GM19463 (cell line): ENCODE measurements around the gene CCDC197.
A peak's percentile ranks its signal among the peaks of the same experiment; 100 is the strongest.

Source experiments
- ATAC-seq: cut with Tn5 transposase; IDR thresholded peaks from one replicate; pipeline ENCODE4 v1.9.1; 2021; ENCODE audit warnings: mild to moderate bottlenecking, moderate library complexity; ENCODE audit not compliant: unreplicated experiment

The CCDC197 gene

DNA sequence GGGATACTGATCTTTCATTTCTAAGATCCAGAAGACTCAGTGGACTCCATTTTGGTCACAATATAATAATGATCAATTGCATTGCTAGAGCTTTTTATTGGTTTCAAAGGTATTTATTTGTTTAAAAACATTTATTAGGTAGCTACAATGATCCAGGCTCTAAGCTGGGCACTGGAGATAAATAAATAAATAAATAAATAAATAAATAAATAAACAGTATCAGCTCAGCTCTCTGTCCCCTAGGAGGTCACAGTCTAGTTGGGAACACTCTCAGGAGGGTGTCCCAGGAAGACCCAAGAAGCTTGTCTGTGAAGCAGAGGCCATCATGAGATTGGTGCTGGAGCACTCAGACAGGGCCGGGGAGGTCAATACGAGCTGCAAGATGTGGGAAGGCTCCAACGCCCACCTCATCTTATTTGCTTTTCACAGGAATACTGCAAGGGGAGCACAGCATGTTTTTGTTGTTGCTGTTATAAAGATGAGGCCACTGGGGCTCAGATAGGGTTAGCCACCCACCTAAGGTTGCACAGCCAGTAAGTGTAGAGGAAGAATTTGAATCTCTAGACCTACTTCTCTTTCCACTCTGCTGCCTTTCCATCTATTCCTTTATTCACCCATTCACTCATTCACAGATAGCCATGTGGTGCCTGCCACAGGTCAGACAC lies 36.2 kb upstream of the CCDC197 start:
- no peak for ATAC-seq

DNA sequence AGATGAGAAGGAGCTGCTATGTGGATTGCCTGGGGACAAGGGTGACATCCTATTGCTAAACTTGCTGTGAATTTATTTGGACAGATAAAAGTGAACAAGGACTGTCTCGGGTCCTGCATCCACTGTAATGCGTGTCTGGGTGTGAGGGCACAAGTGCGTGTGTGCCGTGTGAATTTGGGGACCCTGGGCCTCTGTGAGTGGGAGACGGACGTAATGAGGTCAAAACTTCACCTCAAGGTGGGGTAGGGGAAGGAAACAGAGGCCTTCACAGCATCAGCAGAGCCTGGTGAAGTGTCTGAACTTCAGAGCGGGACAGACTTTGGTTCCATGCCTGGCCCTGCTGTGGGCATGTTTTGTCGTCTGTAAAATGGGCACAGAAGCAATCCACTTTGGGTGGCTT lies 35.5 kb upstream of the CCDC197 start:
- ATAC-seq, result no peak

DNA sequence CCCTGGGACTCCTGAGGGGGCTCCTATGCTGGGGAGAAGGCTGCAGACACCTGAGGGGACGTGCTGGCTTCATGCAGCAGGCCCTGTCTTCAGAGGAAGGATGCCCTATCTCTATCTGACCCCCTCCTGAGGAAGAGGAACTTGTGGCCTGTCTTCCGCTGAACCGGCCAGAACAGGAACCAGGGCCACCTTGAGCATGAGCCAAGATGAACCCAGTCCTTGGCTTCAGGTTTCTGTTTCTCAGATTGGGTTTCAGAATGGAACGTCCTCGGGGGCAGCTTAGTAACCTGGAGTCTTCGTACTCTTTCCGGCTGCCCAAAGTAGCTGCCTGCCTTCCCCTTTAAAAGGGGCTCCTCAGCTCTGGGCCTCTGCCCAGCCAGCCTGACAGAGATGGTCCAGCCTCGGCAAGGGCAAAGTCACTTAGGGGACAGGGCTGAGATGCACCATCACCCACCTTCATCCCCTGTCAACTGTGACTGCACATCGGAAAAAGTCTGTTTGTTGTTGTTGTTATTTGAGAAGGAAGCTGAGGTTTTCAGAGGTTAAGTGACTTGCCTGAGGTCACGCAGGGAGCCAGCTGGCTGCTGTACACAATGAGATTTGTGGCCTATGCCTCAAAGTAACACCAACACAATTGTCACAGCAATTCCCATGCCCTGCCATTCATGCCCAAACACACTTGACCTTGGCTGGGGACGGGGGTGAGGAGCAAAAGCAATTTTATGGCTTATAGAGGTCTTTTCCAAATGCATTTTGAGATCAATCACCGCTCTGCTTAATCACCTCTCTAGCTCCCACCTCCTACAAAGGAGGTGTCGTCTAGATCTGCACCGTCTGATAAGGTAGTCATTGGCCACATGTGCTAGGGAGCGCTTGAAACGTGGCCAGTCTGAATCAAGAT lies 34.1 kb upstream of the CCDC197 start:
- peak; percentile 38 for ATAC-seq

DNA sequence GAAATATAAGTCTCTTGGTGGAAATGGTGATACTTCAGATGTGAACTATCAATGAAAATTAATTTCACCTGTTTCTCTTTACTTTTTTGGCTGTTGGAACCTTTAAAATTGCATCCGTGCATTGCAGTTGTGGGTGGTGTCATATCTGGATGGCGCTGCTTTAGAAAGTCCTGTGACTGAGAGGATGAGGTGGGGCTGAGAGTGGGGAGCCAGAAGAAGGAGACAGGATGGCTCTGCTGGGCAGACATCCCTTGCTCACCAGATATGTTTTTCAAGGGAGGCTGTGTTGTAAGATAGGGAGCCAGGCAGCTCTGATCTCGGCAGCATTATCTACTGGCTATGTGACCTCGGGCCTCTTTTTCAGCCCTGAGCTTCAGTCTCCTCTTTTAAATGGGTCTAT lies 33.4 kb upstream of the CCDC197 start:
- ATAC-seq, result no peak

DNA sequence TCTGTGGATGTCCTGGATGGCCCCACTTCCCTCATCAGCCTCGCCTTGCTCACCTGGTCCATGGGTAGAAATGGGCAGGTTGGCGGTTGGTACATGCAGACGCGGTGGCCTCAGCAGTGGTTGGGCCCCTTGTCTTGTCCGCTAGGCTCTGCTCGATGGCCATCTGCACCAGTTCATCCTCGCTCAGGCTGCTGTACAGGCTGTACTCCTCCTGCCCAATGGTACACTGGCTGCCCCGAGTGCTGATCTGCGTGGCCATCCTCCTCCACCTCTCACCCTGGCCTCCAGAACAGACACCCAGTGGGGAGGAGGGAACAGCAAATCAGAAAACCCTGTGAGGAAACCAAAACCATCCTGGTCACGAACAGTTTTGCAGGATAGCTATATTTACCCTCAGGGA lies 32.8 kb upstream of the CCDC197 start:
- ATAC-seq, result no peak

DNA sequence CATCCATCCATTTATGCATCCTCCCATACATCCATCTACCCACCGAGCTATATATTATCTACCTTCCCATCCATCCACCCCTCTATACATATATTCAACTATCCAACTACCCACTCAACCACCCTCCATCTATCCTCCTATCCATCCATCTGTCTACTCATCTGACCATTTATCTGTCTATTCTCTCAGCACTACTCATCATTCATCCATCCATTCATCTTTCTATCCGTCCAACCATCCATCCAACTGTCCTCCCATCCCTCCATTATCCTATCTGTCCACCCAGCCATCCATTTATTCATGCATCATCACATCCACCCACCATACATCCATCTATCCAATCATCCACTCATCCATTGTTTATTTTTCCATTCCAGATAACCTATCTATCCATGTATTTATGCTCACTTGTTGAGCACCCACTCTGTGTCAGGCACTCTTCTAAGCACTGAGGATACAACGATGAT lies 32.2 kb upstream of the CCDC197 start:
- no peak for ATAC-seq

DNA sequence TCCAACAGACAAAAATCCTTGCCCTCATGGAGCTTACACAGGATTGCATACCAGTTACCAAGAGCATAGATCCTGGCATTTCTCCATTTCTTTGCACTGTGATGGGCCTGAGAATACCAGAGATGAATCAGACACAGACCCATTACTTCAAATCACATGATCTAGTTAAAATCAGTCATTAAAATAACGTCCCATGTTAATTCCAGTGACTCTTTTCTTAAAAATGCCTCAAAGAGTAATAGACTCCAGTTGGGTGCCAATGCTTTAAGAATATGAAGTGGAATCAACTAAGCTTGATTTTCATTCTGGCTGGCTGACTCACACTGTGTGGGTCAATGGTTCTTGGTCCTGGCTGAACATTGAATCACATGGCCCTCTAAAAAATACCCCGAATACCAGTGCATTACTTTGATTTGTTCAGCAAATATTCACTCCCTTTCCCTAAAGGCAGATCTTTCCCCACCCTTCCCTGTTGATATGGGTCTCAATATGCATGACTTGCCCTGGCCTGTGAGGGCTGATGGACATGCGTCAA lies 31.7 kb upstream of the CCDC197 start:
- no peak for ATAC-seq

DNA sequence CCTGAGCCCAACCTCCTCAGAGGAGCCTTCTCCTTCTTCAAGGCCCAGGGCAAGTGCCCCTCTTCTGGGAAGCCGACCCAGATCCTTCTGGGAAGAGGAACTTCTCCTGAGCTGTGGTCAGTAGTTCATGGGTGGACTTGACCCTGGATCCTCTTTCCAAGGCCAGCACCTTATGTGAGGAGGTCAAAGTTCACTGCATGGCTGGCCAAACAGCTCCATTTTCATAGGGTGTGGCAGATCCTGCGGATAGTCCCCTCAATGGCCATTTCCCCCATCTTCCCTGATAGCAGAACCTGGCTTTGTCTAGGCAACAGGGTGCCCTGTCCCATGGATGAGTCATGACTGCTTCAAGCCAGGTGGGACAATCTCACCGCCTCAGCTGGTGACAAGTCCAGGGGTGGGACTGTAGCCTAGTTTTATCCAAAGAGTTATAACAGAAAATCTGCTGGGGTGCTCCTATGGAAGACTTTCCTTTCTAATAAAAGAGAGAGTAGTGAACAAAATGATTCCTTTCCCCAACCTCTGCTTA lies 31.1 kb upstream of the CCDC197 start:
- no peak for ATAC-seq

DNA sequence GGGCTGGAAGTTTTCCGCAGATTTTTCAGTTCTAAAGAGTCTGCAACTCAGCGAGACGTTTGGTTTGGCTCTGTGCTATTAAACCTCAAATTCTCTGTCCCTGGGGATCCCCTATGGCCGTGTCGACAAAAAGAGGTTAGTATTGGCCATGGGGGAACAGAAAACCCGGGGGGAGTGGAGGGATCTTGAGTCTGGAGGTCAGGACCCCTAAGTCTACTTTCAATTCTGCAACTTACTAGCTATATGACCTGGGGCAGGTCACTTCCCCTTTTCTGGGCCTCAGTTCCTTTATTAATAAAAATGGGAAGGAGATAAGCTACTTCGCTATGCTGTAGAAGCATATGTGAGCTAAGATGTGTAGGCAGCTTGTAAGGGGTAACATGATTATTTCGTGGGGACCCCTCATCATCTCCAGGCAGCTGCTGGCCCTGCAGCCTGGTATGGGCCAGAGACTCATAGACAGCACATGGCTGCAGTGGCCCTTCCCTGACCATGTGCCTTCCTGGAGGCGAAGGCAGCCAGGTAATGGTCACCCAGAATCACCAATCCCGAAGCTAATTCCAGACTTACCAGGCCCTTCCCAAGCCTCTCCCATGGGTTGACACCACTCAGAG lies 29.4 kb upstream of the CCDC197 start:
- peak; percentile 33 for ATAC-seq

DNA sequence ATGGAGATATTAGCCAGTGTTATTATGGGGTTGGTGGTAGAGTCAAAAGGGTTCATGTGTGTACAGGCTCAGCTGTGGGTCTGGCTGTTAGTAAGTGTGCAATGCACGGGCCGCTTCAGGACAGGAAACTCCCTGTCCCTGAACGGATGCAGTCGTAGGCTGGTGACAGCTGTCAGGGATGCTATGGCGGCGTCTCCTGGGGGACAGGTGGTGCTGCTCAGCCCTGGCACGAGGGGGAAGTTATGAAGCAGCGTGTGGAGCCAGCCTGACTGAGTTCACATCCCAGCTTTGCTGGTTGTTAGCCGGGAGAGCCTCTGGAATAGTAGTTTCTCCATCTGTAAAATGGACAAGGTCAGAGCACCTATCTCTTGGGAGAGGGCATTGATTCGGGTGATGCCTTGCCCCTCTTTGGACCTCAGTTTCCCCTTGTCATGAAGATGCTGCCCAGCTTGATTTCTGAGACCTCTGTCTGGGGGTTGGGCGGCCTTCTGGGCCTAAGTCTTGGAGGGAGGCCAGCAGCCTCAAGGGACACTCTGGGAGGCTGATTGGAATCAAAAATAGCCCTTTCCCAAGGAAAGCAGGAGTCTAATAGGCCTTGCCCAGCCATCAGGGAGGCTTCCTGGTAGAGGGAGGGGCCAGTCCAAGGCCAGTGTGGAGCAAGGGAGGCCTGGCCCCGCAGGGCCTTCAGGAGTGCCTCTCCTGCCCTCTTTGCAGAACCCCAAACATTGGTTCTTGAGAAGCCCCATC lies 27.8 kb upstream of the CCDC197 start:
- peak; percentile 21 for ATAC-seq

DNA sequence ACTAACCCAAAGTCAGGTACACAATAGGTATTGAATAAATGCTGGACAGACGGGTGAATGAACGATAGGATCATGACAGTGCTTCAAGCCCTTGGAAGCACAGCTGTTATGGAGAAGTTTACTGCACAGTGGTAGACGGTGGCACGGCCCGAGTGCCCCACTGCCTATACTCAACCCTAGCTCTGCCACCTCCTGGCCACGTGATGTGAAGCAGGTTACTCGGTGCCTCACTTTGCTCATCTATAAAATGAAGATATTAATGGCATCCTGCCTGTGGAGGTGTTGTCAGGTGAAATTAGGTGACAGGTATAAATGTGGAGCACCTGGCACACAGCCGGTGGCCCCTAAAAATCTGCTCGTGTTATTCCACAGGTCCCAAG lies 26.5 kb upstream of the CCDC197 start:
- ATAC-seq, result peak; percentile 15

DNA sequence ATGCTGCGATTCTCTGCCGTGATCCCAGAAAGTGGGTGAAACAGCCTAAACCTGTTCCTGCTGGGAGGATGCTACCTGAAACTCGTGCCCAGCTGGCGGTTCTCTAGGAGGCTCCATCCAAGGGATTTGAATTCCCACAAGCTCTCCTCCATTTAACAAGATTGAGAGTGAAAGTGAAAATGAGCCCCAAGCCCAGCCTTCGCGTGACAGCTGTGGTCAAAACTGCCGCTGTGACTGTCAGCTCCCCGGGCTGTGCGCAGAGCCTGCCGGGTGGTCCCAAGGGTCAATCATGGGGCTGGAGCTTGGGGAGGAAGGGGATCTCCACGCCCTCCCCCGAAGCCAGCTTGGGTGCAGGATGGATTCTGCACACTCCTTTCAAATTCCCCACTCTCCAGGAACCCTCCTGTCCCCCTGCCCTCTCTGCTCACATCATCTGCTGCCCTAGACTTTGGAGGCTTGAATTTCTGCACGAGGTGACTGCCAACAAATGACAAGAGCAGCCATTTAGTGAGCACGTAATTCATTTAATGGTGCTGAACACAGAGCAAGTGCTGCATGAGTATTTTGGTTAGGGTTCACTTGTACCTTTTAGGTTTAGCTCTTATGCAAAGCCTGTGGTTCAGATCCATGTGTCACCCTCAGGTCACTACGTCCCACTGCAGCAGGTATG lies 26.0 kb upstream of the CCDC197 start:
- ATAC-seq, result peak; percentile 28

DNA sequence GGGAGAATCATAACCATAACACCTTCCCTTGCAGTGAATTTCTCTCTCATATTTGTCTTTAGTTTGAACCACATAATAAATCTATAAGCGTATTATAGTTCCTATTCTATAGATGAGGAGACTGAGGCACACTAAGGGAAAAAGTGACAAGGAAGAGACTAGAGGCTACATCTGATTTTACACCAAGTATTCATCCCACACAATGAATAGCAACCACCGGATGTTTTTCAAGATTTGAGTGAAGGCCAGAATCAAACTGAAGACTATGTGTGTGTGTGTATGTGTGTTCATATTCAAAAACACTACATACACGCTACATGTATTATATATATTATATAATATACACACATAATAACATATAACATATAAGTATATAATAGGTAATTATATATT lies 25.5 kb upstream of the CCDC197 start:
- ATAC-seq, result no peak

DNA sequence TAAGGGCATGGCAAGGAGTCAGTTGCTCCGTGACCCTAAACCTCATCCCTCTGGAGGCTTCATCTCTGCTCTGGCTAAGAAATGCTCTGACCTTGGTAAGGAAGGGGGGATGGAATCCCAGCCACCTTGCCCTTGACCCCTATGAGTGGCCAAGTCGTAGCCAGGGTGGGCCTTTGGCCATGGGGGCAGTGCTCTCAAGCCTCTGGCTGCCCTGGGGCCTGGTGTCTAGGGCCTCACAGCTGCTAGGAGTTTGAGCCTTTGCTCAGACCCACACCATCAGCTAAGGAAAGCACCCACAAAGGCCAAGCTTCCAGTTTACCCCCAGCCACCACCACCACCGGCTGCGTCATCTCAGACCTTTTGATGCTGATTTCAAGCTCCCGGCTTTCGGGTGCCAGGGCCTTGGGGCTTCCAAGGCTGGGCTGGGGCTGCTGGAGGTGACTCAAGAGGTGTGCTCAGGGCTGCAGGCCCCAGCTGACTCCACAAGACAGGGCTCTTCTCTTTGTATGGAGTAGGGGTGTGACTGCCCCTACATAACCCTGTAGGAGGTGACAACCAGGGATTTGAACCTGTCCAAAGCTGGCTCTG lies 24.4 kb upstream of the CCDC197 start:
- no peak for ATAC-seq

DNA sequence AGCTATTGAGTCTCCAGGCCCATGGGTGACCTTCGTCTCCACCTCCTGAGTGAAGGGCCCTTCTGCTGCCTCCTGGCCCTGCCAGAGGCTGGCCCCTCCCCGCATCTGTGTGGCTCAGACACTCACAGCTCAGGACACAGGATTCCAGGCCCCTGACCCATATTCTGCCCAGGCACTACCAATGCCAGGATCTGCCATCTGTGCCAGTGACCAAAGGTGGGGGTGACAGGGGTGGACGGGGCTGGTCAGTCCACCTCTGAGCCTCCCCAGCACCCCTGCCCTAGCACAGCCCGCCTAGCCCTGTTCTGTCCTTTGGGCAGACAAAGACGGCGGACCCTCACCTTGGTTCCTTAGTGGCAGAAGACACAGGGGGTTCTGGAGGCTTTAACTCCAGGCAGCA lies 23.5 kb upstream of the CCDC197 start:
- no peak for ATAC-seq

DNA sequence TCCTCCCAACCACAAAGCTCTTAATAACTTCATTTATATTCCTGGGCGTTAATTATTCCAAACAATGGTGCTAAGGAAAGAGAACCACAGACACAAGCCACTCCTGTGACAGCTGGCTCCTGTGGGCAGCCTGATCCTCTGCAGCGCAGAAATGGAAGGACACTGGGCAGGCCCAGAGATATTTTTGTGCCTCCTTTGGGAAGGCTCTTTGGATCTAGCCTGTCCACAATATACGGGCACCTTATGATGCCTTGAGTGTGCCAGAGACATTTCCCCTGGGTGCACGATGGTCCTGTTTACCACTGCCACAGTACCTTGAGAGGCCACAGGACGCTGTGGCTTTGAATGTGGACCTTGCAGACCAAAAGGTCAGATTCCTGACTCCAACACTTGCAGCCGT lies 22.8 kb upstream of the CCDC197 start:
- no peak for ATAC-seq

DNA sequence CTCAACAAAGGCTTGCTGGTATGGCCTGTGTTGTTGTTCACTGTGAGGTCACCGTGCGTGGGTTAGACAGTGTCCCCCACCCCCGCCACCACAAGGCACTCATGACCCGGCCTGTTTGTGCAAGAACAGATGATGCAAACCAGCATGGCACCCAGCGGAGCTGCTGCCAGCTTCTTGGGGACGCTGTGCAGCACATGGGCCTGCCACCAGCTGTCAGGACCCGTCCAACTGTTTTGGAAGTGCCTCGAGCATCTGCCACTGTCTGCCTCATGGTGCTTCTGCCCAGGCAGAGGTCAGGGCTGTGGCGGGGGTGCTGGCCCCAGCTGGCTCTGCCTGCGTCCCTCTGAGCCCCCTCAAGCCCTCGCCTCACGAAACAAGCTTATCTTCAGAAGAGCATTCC lies 22.3 kb upstream of the CCDC197 start:
- no peak for ATAC-seq

DNA sequence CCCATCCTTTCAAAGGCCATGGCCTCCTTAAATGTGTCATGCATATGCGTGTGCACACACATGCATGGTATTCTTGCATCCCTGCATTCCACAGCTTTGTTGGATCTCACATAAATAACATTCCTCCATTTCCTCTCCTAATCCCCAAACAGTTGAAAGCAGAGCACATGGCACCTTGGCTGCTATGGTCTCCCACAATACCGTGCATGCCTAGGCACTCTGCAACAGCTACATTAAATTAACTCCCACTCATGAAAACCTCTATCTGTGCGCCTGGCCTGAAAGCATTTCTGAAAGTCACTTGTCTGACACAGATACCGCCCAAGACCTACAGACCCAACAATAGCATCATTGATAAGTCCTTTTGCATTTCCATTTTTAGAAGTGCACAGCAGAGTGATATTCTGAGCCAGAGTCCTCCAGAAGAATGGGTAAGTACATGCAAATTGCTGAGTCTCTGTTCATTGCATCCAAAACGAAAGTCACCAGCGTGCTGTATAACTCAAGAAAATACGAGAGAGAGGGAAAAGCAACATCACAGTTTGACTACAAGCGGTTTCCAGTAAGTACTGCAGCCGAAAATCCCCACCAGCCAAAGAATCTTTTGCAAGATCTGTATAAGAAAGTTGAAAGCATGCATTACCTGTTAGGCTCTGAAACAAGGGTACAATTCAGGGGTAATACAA lies 21.2 kb upstream of the CCDC197 start:
- peak; percentile 61 for ATAC-seq

DNA sequence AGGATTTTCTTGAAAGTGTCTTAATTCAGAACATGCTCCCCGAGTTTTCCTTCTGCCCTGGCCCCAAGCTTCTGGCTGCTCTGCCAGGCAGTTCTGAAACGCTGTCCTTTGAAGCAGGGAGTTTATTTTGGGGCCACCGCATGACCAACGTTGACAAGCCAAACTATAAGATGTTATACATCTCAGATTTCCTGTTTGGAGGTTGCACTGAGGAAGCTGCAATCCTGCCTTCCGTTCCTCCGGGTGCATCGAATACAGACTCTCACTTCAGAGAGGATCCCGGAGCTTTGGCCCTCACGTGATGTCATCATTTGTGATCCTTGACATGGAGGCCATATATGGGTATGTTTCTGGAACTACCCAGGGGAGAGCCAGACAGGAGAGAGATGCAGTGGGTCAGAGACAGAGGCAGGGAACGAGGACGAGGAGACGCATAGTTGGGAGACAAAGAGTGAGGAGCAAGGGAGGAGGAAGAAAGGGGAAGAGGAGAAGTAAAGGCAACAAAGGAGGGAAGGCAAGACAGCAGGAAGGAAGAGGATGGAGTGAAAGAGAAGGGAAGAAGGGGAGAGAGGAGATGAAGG lies 20.5 kb upstream of the CCDC197 start, which contains the start of gene ASB2:
TSS of gene ASB2 (minus strand) at position 94 of the 581 bp plus-strand sequence. CDS start 12,031 bp downstream, outside the sequence.
- ATAC-seq, result peak; percentile 7
